IMR-90 (cell line): Measurements from ENCODE around the gene TENT4B. TPM values are rescaled to one million over a fixed set of nuclear protein-coding genes. Genes with fewer than 3 reads are reported as not detected.

ENCODE experiments used
- ATAC-seq: fragments of 200-7000 bp; cut with Tn5 transposase; 2 replicates; pipeline ENCODE4 v1.9.1; 2020; ENCODE audit warnings: low read depth, mild to moderate bottlenecking, moderate library complexity
- BruUV-seq: library from RNA; stranded (reverse); fragments of 400-500 nt; replicated peaks from 2 replicates; lab custom pipeline; 2021; lab: Mats Ljungman, UMichigan
- CTCF ChIA-PET: fragments of 300-600 bp; formaldehyde crosslinking; extraction: SDS; loops from one replicate; lab custom pipeline; 2021; ENCODE audit warnings: antibody characterized with exemption; lab: Yijun Ruan, JAX
- POLR2A ChIA-PET: fragments of 300-600 bp; sonication (Branson Sonifier 250); formaldehyde crosslinking; loops from one replicate; lab custom pipeline; 2022; ENCODE audit warnings: antibody characterized with exemption; ENCODE audit not compliant: unreplicated experiment; lab: Charles Lee
- DNase-seq: peaks from one replicate; pipeline ENCODE4 v3.0.0; 2013
- H2AFZ ChIP-seq: replicated peaks from 2 replicates; pipeline ENCODE3; 2013; ENCODE audit warnings: low read length, mild to moderate bottlenecking; ENCODE audit not compliant: poor library complexity
- H2AK5ac ChIP-seq: 2 replicates; pipeline ENCODE4 v1.6.1; 2013; ENCODE audit warnings: low read depth, low read length, inconsistent platforms
- H2AK9ac ChIP-seq: replicated peaks from 2 replicates; pipeline ENCODE3; 2013; ENCODE audit warnings: mild to moderate bottlenecking, low read depth, low read length, moderate library complexity; ENCODE audit not compliant: poor library complexity
- H2BK120ac ChIP-seq: 2 replicates; pipeline ENCODE4 v1.6.1; 2013; ENCODE audit warnings: low read depth, low read length, inconsistent platforms
- H2BK15ac ChIP-seq: 3 replicates; pipeline ENCODE4 v1.6.1; 2013; ENCODE audit warnings: low read depth, low read length, inconsistent platforms
- H2BK20ac ChIP-seq: 2 replicates; pipeline ENCODE4 v1.6.1; 2013; ENCODE audit warnings: low read depth, mild to moderate bottlenecking, inconsistent platforms, low read length, moderate library complexity
- H2BK5ac ChIP-seq: 2 replicates; pipeline ENCODE4 v1.6.1; 2013; ENCODE audit warnings: mild to moderate bottlenecking, low read depth, low read length, inconsistent platforms; ENCODE audit not compliant: poor library complexity, severe bottlenecking
- H3K14ac ChIP-seq: replicated peaks from 2 replicates; pipeline ENCODE4 v1.6.1; 2013; ENCODE audit warnings: low read depth, low read length, inconsistent platforms
- H3K18ac ChIP-seq: 2 replicates; pipeline ENCODE4 v1.6.1; 2013; ENCODE audit warnings: low read depth, low read length, control low read depth
- H3K23ac ChIP-seq: 2 replicates; pipeline ENCODE4 v1.6.1; 2013; ENCODE audit warnings: low read depth, low read length, inconsistent platforms
- H3K27ac ChIP-seq: 2 replicates; pipeline ENCODE4 v1.5.1; 2013; ENCODE audit warnings: mild to moderate bottlenecking, control low read depth, low read length; ENCODE audit not compliant: insufficient read depth
- H3K27me3 ChIP-seq: 2 replicates; pipeline ENCODE4 v1.6.1; 2013; ENCODE audit warnings: low read length; ENCODE audit not compliant: control insufficient read depth, insufficient read depth
- H3K36me3 ChIP-seq: 2 replicates; pipeline ENCODE4 v1.6.1; 2013; ENCODE audit warnings: low read length, mixed read lengths; ENCODE audit not compliant: control insufficient read depth, insufficient read depth
- H3K4ac ChIP-seq: 2 replicates; pipeline ENCODE4 v1.6.1; 2013; ENCODE audit warnings: low read depth, low read length, inconsistent platforms
- H3K4me1 ChIP-seq: 2 replicates; pipeline ENCODE4 v1.6.1; 2013; ENCODE audit warnings: low read length, mixed read lengths; ENCODE audit not compliant: control insufficient read depth, insufficient read depth
- H3K4me2 ChIP-seq: 2 replicates; pipeline ENCODE4 v1.6.1; 2013; ENCODE audit warnings: low read depth, mild to moderate bottlenecking, control low read depth, low read length, moderate library complexity
- H3K4me3 ChIP-seq: 2 replicates; pipeline ENCODE4 v1.5.1; 2013; ENCODE audit warnings: low read depth, mild to moderate bottlenecking, control low read depth, low read length, moderate library complexity; ENCODE audit not compliant: insufficient read depth
- H3K56ac ChIP-seq: 2 replicates; pipeline ENCODE4 v1.6.1; 2013; ENCODE audit warnings: low read length, inconsistent platforms; ENCODE audit not compliant: insufficient read depth; ENCODE audit errors: extremely low read depth
- H3K79me1 ChIP-seq, 2 experiments: 2 replicates each; pipeline ENCODE4 v1.6.1; 2013; ENCODE audit warnings: low read length in 2 of 2, inconsistent platforms in 1 of 2, low read depth in 1 of 2
- H3K9ac ChIP-seq: 2 replicates; pipeline ENCODE4 v1.6.1; 2013; ENCODE audit warnings: low read depth, low read length, control low read depth
- H3K9me1 ChIP-seq: 2 replicates; pipeline ENCODE4 v1.6.1; 2013; ENCODE audit warnings: low read length, inconsistent platforms; ENCODE audit not compliant: insufficient read depth
- H3K9me3 ChIP-seq: 2 replicates; pipeline ENCODE4 v1.6.1; 2013; ENCODE audit warnings: low read length; ENCODE audit not compliant: control insufficient read depth, insufficient read depth
- H4K20me1 ChIP-seq: 2 replicates; pipeline ENCODE4 v1.6.1; 2013; ENCODE audit warnings: low read length, inconsistent platforms; ENCODE audit not compliant: insufficient read depth
- H4K5ac ChIP-seq: 2 replicates; pipeline ENCODE4 v1.6.1; 2013; ENCODE audit warnings: mild to moderate bottlenecking, low read depth, low read length, control low read depth
- H4K8ac ChIP-seq, 2 experiments: 2 replicates each; pipeline ENCODE4 v1.6.1; 2013; ENCODE audit warnings: low read depth in 2 of 2, low read length in 2 of 2, control low read depth in 1 of 2, inconsistent platforms in 1 of 2
- H4K91ac ChIP-seq: 2 replicates; pipeline ENCODE4 v1.6.1; 2013; ENCODE audit warnings: low read depth, low read length, inconsistent platforms; ENCODE audit not compliant: insufficient read depth
- BHLHE40 ChIP-seq: fragments of 150-350 bp; IDR thresholded peaks from 2 replicates; pipeline ENCODE4 v1.6.1; 2016; ENCODE audit warnings: mild to moderate bottlenecking, low read depth, low read length
- CEBPB ChIP-seq: IDR thresholded peaks from 2 replicates; pipeline ENCODE4 v1.6.1; 2012; ENCODE audit warnings: low read depth, low read length, improper control_type of control experiment
- CHD1 ChIP-seq: IDR thresholded peaks from 2 replicates; pipeline ENCODE4 v1.6.1; 2012; ENCODE audit warnings: low read depth, low read length, improper control_type of control experiment
- FOS ChIP-seq: fragments of 150-350 bp; IDR thresholded peaks from 2 replicates; pipeline ENCODE4 v1.6.1; 2016; ENCODE audit warnings: low read depth, low read length
- MAFK ChIP-seq: IDR thresholded peaks from 2 replicates; pipeline ENCODE4 v1.6.1; 2012; ENCODE audit warnings: low read depth, low read length, improper control_type of control experiment
- MAZ ChIP-seq: IDR thresholded peaks from 2 replicates; pipeline ENCODE4 v1.6.1; 2012; ENCODE audit warnings: low read depth, mild to moderate bottlenecking, low read length, improper control_type of control experiment, moderate library complexity, borderline replicate concordance
- MXI1 ChIP-seq: IDR thresholded peaks from 2 replicates; pipeline ENCODE4 v1.6.1; 2012; ENCODE audit warnings: low read depth, mild to moderate bottlenecking, low read length, moderate library complexity, borderline replicate concordance
- NFE2L2 ChIP-seq: fragments of 150-350 bp; IDR thresholded peaks from 2 replicates; pipeline ENCODE4 v1.6.1; 2016; ENCODE audit warnings: low read depth, mild to moderate bottlenecking, low read length
- POLR2A ChIP-seq: IDR thresholded peaks from 2 replicates; pipeline ENCODE4 v1.6.1; 2012; ENCODE audit warnings: mild to moderate bottlenecking, low read depth, low read length
- RAD21 ChIP-seq: IDR thresholded peaks from 2 replicates; pipeline ENCODE4 v1.6.1; 2012; ENCODE audit warnings: low read length, improper control_type of control experiment
- RCOR1 ChIP-seq: IDR thresholded peaks from 2 replicates; pipeline ENCODE4 v1.6.1; 2012; ENCODE audit warnings: mild to moderate bottlenecking, low read length, improper control_type of control experiment; ENCODE audit not compliant: insufficient replicate concordance
- RFX5 ChIP-seq: IDR thresholded peaks from 2 replicates; pipeline ENCODE4 v1.8.0; 2012; ENCODE audit warnings: low read depth, mild to moderate bottlenecking, low read length, moderate library complexity
- SMC3 ChIP-seq: fragments of 150-350 bp; IDR thresholded peaks from 2 replicates; pipeline ENCODE4 v1.6.1; 2016; ENCODE audit warnings: low read depth, mild to moderate bottlenecking, antibody characterized with exemption, low read length, moderate library complexity
- WGBS, 2 experiments: methylation state at CpG; one replicate each; pipeline versions ENCODE4 v1.1.5 to v1.1.7; 2013; ENCODE audit warnings: missing lambda C conversion rate in 2 of 2; ENCODE audit not compliant: insufficient read length in 1 of 2; ENCODE audit errors: extremely low coverage in 2 of 2; 5-methylcytosine and 5-hydroxymethylcytosine counted together
- dilution Hi-C: fragments of 300-500 bp; cut with HindIII; formaldehyde crosslinking; loops from one replicate; pipeline ENCODE4 v1.14.3; 2018; ENCODE audit warnings: low sequenced_read_pairs; ENCODE audit not compliant: unreplicated experiment
- in situ Hi-C: fragments of 300-500 bp; cut with MboI; formaldehyde crosslinking; loops from 3 replicates; pipeline ENCODE4 v1.14.3; 2019; ENCODE audit warnings: low sequenced_read_pairs, inconsistent platforms, mixed read lengths
- intact Hi-C: fragments of 100-400 bp; cut with micrococcal nuclease; formaldehyde crosslinking; loops from 2 replicates; pipeline ENCODE4 v1.10.0; 2022
- polyA plus RNA-seq, 3 experiments: library from polyadenylated mRNA; depleted of rRNA; stranded (reverse); fragments of >200 nt; gene quantifications; 2 replicates each; pipeline ENCODE4 v1.2.3, GENCODE V29; 2012; ENCODE audit warnings: low replicate concordance in 1 of 3
- total RNA-seq: library from RNA; depleted of rRNA; stranded (reverse); fragments of >200 nt; gene quantifications from 2 replicates; pipeline ENCODE4 v1.2.3, GENCODE V29; 2012
- TF ChIP-seq, protein P1 (sequence below): fragments of 150-350 bp; IDR thresholded peaks from 2 replicates; pipeline ENCODE4 v1.6.1; 2017; ENCODE audit warnings: mild to moderate bottlenecking, antibody characterized with exemption, low read length, low read depth
- TF ChIP-seq, protein P2 (sequence below): conservative IDR thresholded peaks from 2 replicates; pipeline ENCODE4 v1.5.1; 2012; ENCODE audit warnings: mild to moderate bottlenecking, low read depth, low read length, improper control_type of control experiment
- TF ChIP-seq, protein P3 (sequence below): fragments of 150-350 bp; IDR thresholded peaks from 2 replicates; pipeline ENCODE4 v1.6.1; 2016; ENCODE audit warnings: low read depth, mild to moderate bottlenecking, low read length, moderate library complexity, borderline replicate concordance

TENT4B gene
- total and polyA plus RNA-seq, 2 of the 4 experiments (the other 2 are of a cell fraction) = 4.1 to 7.0 TPM

DNA sequence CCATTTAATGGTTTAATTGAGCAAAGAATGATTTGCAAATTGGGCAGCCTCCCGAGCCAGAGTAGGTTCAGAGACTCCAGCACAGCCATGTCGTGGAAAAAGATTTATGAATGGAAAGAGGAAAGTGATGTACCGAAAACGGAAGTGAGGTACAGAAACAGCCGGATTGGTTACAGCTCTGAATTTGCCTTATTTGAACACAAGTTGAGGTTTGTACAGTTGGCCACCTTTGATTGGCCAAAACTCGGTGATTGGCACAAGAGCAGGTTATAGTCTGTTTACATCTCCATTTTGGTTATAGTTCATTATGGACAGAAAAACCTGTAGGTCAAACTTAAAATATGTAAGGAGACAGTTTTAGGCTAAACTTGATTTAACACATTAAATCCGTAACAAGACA lies 44.5 kb downstream of the TENT4B start:
- intact Hi-C loops = loop anchor here (2.0 kb wide), 1 partner anchor 43 kb away; no protein-coding TSS in a partner anchor
- DNase-seq (no peak), ATAC-seq (no peak)
- peak overlapping the region in 1 of 2 experiments; percentile 9; a peak in 2 of 4 replicates for H4K8ac ChIP-seq
- peak overlapping the region; percentile 30 for H2BK5ac ChIP-seq
- H3K4me2 ChIP-seq = no peak overlapping the region
- H3K79me1 ChIP-seq = peaks cover 32 to 59% of the 10 kb centered on the region in 2 experiments
- H3K18ac ChIP-seq = no peak overlapping the region
- no peak overlapping the region for H3K9ac ChIP-seq
- no peaks in the 10 kb centered on the region for H3K36me3 ChIP-seq
- H3K27ac ChIP-seq = 0 out of 2 replicates have a peak overlapping the region, but pooled peaks have one; percentile 23
- no peak overlapping the region for H2AK9ac ChIP-seq
- POLR2A ChIA-PET = no interaction called here
- H4K91ac ChIP-seq = no peak overlapping the region
- 100% methylated on average over 1 of the region's 7 CpGs; no CpG with 5 or more reads in 1 of the 2 experiments for WGBS, 2 experiments
- no peaks in the 10 kb centered on the region for H3K27me3 ChIP-seq
- H3K14ac ChIP-seq = no peak overlapping the region
- H2BK15ac ChIP-seq = no peak overlapping the region
- H3K4me1 ChIP-seq = peaks cover 9% of the 10 kb centered on the region
- no peaks in the 10 kb centered on the region for H3K9me3 ChIP-seq
- H3K9me1 ChIP-seq = peaks cover 13% of the 10 kb centered on the region
- no TSS peak for BruUV-seq
- no peak overlapping the region for H2AFZ ChIP-seq
- no peak overlapping the region for H3K4me3 ChIP-seq
- H2AK5ac ChIP-seq = peak overlapping the region; percentile 78; the same call in 1 of the 2 replicates
- no peak overlapping the region for H3K56ac ChIP-seq
- dilution Hi-C loops = no loop called here
- no peak overlapping the region; the same call in 1 of the 2 replicates for H4K5ac ChIP-seq
- H3K4ac ChIP-seq = peak overlapping the region; percentile 36
- H2BK20ac ChIP-seq = 0 out of 2 replicates have a peak overlapping the region, but pooled peaks have one; percentile 20
- in situ Hi-C loops = no loop called here
- CTCF ChIA-PET = interaction anchor here (0.6 to 1.2 kb wide), 2 partner anchors 13 to 131 kb away, joined by 5 to 7 read pairs; no protein-coding TSS in a partner anchor
- H3K23ac ChIP-seq = no peak overlapping the region
- no peaks in the 10 kb centered on the region for H4K20me1 ChIP-seq
- H2BK120ac ChIP-seq = no peak overlapping the region
- TF ChIP-seq, protein P1, sequence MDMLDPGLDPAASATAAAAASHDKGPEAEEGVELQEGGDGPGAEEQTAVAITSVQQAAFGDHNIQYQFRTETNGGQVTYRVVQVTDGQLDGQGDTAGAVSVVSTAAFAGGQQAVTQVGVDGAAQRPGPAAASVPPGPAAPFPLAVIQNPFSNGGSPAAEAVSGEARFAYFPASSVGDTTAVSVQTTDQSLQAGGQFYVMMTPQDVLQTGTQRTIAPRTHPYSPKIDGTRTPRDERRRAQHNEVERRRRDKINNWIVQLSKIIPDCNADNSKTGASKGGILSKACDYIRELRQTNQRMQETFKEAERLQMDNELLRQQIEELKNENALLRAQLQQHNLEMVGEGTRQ = no peak
- no peak for TF ChIP-seq MAFK
- TF ChIP-seq, protein P2, sequence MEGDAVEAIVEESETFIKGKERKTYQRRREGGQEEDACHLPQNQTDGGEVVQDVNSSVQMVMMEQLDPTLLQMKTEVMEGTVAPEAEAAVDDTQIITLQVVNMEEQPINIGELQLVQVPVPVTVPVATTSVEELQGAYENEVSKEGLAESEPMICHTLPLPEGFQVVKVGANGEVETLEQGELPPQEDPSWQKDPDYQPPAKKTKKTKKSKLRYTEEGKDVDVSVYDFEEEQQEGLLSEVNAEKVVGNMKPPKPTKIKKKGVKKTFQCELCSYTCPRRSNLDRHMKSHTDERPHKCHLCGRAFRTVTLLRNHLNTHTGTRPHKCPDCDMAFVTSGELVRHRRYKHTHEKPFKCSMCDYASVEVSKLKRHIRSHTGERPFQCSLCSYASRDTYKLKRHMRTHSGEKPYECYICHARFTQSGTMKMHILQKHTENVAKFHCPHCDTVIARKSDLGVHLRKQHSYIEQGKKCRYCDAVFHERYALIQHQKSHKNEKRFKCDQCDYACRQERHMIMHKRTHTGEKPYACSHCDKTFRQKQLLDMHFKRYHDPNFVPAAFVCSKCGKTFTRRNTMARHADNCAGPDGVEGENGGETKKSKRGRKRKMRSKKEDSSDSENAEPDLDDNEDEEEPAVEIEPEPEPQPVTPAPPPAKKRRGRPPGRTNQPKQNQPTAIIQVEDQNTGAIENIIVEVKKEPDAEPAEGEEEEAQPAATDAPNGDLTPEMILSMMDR = no peak
- TF ChIP-seq FOS = no peak
- TF ChIP-seq SMC3 = no peak
- TF ChIP-seq MAZ = no peak
- TF ChIP-seq CEBPB = no peak
- no peak for TF ChIP-seq NFE2L2
- TF ChIP-seq, protein P3, sequence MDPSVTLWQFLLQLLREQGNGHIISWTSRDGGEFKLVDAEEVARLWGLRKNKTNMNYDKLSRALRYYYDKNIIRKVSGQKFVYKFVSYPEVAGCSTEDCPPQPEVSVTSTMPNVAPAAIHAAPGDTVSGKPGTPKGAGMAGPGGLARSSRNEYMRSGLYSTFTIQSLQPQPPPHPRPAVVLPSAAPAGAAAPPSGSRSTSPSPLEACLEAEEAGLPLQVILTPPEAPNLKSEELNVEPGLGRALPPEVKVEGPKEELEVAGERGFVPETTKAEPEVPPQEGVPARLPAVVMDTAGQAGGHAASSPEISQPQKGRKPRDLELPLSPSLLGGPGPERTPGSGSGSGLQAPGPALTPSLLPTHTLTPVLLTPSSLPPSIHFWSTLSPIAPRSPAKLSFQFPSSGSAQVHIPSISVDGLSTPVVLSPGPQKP = no peak
- TF ChIP-seq RFX5 = no peak
- no peak for TF ChIP-seq RAD21
- no peak for TF ChIP-seq POLR2A
- no peak for TF ChIP-seq CHD1
- no peak for TF ChIP-seq MXI1
- no peak for TF ChIP-seq BHLHE40
- TF ChIP-seq RCOR1 = no peak
